GM18498 (cell line): Measurements from ENCODE around the gene ADH1A.
"Not testable (repeated sequence)": the region's sequence is repeated elsewhere in the genome, so short reads cannot be mapped to it uniquely, and the experiment has no call there.

Experiments used
- ATAC-seq: cut with Tn5 transposase; IDR thresholded peaks from one replicate; pipeline ENCODE4 v1.9.1; 2021; ENCODE audit warnings: mild to moderate bottlenecking, moderate library complexity; ENCODE audit not compliant: unreplicated experiment

ADH1A gene

GRCh38 chr4:99290848-99291786 is at the start of gene ADH1A:
ADH1A (minus strand) TSS chr4:99290985; CDS start chr4:99290914, 71 bp downstream.
- ATAC-seq, result no peak

DNA sequence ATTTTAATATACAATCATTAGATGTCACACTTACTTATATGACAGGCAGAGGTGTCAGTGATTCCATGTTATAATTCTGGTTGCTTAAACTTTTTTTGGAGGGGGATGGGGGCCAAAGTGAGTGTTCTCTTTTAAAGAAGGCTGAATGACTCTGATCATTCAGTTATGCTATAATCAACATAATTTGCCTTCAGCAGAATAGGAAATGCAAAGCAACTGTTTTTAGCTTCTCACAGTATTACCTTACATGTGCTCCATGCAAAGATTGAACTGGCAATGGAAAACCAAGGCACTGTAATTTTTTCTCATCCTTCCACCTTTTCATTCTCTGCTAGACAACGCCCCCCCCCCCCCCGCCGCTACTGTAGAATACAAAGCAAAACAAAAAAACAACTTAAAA is 48.4 kb upstream of the ADH1A start:
- ATAC-seq, result no peak

DNA sequence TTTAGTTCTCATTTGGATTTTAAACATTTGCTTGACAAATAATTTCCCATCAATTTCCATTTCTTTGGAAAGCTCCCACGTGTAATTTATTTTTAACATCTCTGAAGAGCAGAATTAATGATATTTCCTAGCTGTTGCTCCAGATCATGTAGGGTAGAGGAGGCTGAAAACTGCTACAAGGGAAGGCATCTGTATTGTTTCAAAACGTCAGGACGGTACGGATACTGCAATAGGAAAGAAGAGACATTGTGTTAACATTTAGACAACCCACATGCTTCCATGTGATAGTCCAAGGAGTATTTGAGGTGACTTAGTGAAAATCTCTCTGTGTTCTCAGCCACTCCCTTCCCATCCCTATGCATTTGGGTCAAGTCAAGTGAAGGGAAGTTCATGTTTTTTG is 45.8 kb upstream of the ADH1A start:
- ATAC-seq, result no peak

DNA sequence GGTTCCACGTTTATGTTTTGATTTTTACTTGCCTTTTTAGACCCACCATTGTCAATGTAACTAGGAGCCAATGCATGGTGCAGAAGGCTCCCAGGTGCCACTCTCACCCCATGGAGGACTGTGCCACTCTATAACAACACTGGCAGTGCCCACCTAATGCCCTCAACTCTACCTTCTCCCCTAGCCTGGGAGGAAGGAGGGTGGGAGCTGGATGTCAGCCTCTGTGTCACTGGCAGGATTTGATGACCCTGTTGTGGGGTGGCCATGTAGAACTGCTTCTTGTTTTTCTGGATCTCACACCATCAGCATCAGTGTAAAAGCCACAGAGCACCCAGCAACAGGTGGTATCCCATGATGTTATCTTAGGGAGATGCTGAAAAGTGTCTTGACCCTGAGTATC is 44.1 kb upstream of the ADH1A start:
- no peak for ATAC-seq

DNA sequence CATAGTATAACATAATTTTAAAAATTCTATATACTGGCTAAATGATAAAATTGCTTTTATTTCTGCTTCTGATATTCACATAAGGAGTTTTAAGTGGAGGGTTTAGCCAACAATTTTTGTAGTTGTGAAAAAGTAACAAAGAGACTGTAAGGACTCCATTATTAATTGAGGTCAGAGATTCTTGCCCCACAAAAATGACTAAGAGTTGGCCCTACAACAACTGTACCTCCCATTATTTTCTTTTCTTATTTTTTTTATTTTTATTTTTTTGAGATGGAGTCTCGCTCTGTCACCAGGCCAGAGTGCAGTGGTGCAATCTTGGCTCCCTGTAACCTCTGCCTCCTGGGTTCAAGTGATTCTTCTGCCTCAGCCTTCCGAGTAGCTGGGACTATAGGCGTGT is 39.9 kb upstream of the ADH1A start:
- no peak for ATAC-seq

DNA sequence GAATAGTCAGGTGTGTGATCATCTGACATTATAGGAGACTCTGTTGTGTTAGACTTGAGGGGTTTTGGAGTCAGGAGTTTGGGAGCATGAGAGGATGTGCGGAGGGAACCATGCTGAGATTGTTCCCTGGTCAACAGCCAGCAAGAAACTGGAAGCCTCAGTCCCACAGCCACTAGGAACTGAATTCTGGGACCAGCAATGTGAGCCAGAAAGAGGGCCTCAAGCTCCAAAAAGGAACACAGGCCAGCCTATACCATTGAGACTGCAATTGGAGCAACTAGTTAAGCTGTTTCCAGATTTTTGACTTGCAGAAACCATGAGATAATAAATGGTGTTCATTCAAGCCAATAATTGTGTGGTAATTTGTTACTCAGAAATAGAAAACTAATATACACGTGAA is 39.1 kb upstream of the ADH1A start:
- no peak for ATAC-seq

- ATAC-seq, result no peak
Observed at GRCh38 chr4:99324979-99325378, 34.2 kb upstream of the ADH1A start.

GRCh38 chr4:99324361-99324760 is 33.6 kb upstream of the ADH1A start:
- ATAC-seq, result no peak

- no peak for ATAC-seq
Observed at GRCh38 chr4:99323756-99324155, 33.0 kb upstream of the ADH1A start.

- ATAC-seq, result no peak
Observed at GRCh38 chr4:99321241-99322191, 30.7 kb upstream of the ADH1A start, which contains the start of gene ADH1B. ADH1B (minus strand) TSS chr4:99321401; CDS start chr4:99321331, 70 bp downstream.

DNA sequence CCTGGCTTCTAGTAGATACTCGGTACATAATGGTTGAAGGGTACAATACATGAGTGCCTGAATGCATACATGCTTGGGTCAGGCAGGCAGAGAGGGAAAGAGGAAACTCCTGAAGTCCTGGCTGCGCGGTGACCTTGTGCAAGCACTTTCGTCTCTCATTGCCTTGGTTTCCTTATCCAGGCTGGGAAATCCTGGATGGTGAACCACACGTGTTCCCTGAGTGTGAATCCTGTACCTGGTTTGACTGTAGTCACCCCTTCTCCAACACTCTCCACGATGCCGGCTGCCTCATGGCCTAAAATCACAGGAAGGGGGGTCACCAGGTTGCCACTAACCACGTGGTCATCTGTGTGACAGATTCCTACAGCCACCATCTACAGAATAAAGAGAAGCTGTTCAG is 27.0 kb upstream of the ADH1A start:
- ATAC-seq, result not testable (repeated sequence)

GRCh38 chr4:99317354-99317753 is 26.6 kb upstream of the ADH1A start:
- ATAC-seq, result no peak

DNA sequence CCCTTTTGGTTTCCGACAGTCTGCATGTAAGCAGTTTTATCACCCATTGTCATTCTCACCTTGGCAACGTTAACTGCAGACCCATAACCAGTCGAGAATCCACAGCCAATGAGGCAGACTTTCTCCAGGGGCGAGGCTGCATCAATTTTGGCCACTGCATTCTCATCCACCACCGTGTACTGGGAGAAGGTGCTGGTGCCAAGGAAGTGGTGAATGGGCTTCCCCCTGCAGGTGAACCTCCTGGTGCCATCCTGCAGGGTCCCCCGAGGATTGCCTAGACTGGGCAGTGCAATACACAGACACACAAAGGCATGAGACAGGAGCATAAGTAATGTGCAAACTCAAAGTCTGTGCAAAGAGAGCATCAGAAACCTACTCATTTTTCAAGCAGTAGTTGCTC is 25.1 kb upstream of the ADH1A start:
- ATAC-seq, result no peak

- ATAC-seq, result no peak
Observed at GRCh38 chr4:99314211-99314610, 23.4 kb upstream of the ADH1A start.

DNA sequence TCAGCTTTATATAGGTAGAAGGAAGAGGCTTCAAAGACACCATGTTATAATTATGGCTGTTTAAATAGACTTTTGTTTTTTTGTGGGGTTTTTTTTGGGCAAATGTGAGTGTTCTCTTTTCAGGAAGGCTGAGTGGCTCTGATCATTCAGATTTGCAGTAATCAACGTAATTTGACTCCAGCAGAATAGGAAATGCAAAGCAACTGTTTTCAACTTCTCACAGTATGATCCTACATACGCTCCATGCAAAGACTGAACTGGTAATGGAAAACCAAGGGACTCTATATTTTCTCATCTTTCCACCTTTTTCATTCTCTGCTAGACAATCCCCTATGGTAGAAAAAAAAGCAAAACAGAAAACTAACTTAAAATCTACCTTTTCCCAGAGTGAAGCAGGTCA is 19.6 kb upstream of the ADH1A start:
- no peak for ATAC-seq

- ATAC-seq, result no peak
Observed at GRCh38 chr4:99305638-99306400, 15.0 kb upstream of the ADH1A start.

- ATAC-seq, result no peak
Observed at GRCh38 chr4:99301376-99302164, 10.8 kb upstream of the ADH1A start.

- ATAC-seq, result no peak
Observed at GRCh38 chr4:99300934-99301333, 10.1 kb upstream of the ADH1A start.

DNA sequence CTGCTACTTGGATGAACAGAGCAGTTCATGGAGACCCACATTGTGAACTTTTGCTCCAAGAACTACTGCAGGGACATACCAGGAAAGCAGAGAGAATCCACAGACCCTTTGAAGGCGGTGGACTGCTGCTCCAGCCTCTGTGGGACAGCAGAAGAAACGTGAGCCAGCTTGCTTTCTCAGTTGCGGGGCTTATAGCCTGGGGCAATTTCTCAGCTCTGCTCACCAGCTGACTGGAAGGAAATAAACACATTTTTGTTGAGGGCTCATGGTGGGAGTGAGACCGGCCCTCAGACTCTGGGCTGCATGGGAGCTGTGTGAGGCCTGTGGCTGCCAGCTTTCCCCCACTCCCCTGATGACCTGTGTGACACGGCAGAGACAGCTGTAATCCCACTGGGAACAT is 2.6 kb upstream of the ADH1A start:
- no peak for ATAC-seq

- ATAC-seq, result no peak
Observed at GRCh38 chr4:99285387-99285786, 5.4 kb downstream of the ADH1A start.
